Frontal cortex (tissue), 4 donors: Measurements from ENCODE around the gene TRIM26. TPM values are rescaled to one million over a fixed set of nuclear protein-coding genes. Genes with fewer than 3 reads are reported as not detected.

Experiments used
- DNase-seq, 2 donors: peaks; one replicate each; pipeline ENCODE4 v3.0.0; 2012; ENCODE audit warnings: low spot score in 2 of 2
- FAIRE-seq: peaks from 2 replicates; lab custom pipeline; 2012; peaks lifted over from hg19 to GRCh38; lab: Jason Lieb, UNC
- total RNA-seq: library from RNA; depleted of rRNA; stranded (reverse); fragments of >200 nt; gene quantifications from one replicate; pipeline ENCODE4 v1.2.3, GENCODE V29; 2014
- donor health status: control.
- donor health status: control.
- donor health status: control.

TRIM26 gene
- total RNA-seq, 1 donor from 2014 or later: 14.3 TPM

GRCh38 chr6:30211899-30212298 lies 1.3 kb downstream of the TRIM26 start:
- DNase-seq (no peak), FAIRE-seq (no peak)

GRCh38 chr6:30211306-30211705 lies 1.9 kb downstream of the TRIM26 start:
- no peak for FAIRE-seq
- DNase-seq: no peak

- no peak for FAIRE-seq
- DNase-seq: no peak
These were observed 5.4 kb downstream of the TRIM26 start for GRCh38 chr6:30207619-30208295.

- DNase-seq: no peak
These were observed 6.2 kb downstream of the TRIM26 start for GRCh38 chr6:30206799-30207618.

GRCh38 chr6:30206152-30206551 lies 7.1 kb downstream of the TRIM26 start:
- no peak for FAIRE-seq
- no peak for DNase-seq

More at GRCh38 chr6:30206799-30207618, 6.2 kb downstream of the TRIM26 start:
- FAIRE-seq: no peak

GRCh38 chr6:30204116-30204515 lies 9.1 kb downstream of the TRIM26 start:
- no peak for FAIRE-seq

GRCh38 chr6:30202366-30202765 lies 10.8 kb downstream of the TRIM26 start:
- DNase-seq: no peak
- no peak for FAIRE-seq

More at GRCh38 chr6:30204116-30204515, 9.1 kb downstream of the TRIM26 start:
- DNase-seq: no peak

GRCh38 chr6:30200551-30201281 lies 12.5 kb downstream of the TRIM26 start:
- FAIRE-seq (no peak), DNase-seq (no peak)

- FAIRE-seq: no peak
- DNase-seq: no peak
These were observed 14.8 kb downstream of the TRIM26 start for GRCh38 chr6:30198166-30199084.

GRCh38 chr6:30196376-30196775 lies 16.8 kb downstream of the TRIM26 start:
- DNase-seq (no peak), FAIRE-seq (no peak)

GRCh38 chr6:30195951-30196350 lies 17.3 kb downstream of the TRIM26 start:
- FAIRE-seq (no peak), DNase-seq (no peak)

GRCh38 chr6:30194797-30195690 lies 18.2 kb downstream of the TRIM26 start:
- FAIRE-seq (no peak), DNase-seq (no peak)

GRCh38 chr6:30192076-30192475 lies 21.1 kb downstream of the TRIM26 start:
- FAIRE-seq (no peak), DNase-seq (no peak)

- FAIRE-seq: no peak
- DNase-seq: no peak
These were observed 24.7 kb downstream of the TRIM26 start for GRCh38 chr6:30188541-30188940.

GRCh38 chr6:30185846-30186484 lies 27.2 kb downstream of the TRIM26 start:
- FAIRE-seq (no peak), DNase-seq (no peak)

- FAIRE-seq (no peak), DNase-seq (no peak)
These were observed 28.7 kb downstream of the TRIM26 start for GRCh38 chr6:30184417-30185031.

GRCh38 chr6:30180145-30180544 lies 33.1 kb downstream of the TRIM26 start:
- DNase-seq (no peak), FAIRE-seq (no peak)

GRCh38 chr6:30178837-30179236 lies 34.4 kb downstream of the TRIM26 start:
- DNase-seq (no peak), FAIRE-seq (no peak)
